Loucy (cell line): ENCODE results near the gene OR5J2.

Source experiments
- H2AFZ ChIP-seq: fragments of 200-600 bp; sonication (generic); 2 replicates; pipeline ENCODE4 v1.6.0; 2016; ENCODE audit warnings: antibody characterized with exemption, mild to moderate bottlenecking, low read length, moderate library complexity
- H3F3A ChIP-seq: fragments of 200-600 bp; 2 replicates; pipeline ENCODE4 v1.6.0; 2016; ENCODE audit warnings: antibody characterized with exemption, low read depth, mild to moderate bottlenecking
- H3K27me3 ChIP-seq: fragments of 200-600 bp; sonication (generic); 2 replicates; pipeline ENCODE4 v1.6.1; 2014; ENCODE audit warnings: low read length, mild to moderate bottlenecking; ENCODE audit not compliant: insufficient read depth, poor library complexity, severe bottlenecking
- H3K36me3 ChIP-seq: fragments of 200-600 bp; sonication (generic); 2 replicates; pipeline ENCODE4 v1.6.1; 2016; ENCODE audit warnings: low read length; ENCODE audit not compliant: insufficient read depth
- H3K4me1 ChIP-seq: fragments of 200-600 bp; sonication (generic); 2 replicates; pipeline ENCODE4 v1.5.1; 2014; ENCODE audit warnings: low read length, mild to moderate bottlenecking; ENCODE audit not compliant: insufficient read depth, poor library complexity, severe bottlenecking
- H3K4me2 ChIP-seq: fragments of 200-600 bp; sonication (generic); 2 replicates; pipeline ENCODE4 v1.6.0; 2014; ENCODE audit warnings: antibody characterized with exemption, low read length, low read depth, mild to moderate bottlenecking; ENCODE audit not compliant: poor library complexity, severe bottlenecking
- H3K4me3 ChIP-seq: fragments of 200-600 bp; sonication (generic); 2 replicates; pipeline ENCODE4 v1.5.1; 2014; ENCODE audit warnings: low read length, mild to moderate bottlenecking, mixed read lengths; ENCODE audit not compliant: poor library complexity, severe bottlenecking
- H3K79me2 ChIP-seq: fragments of 200-600 bp; sonication (generic); 2 replicates; pipeline ENCODE4 v1.6.1; 2014; ENCODE audit warnings: low read length; ENCODE audit not compliant: insufficient read depth
- H3K9ac ChIP-seq: fragments of 200-600 bp; sonication (generic); 2 replicates; pipeline ENCODE4 v1.6.0; 2014; ENCODE audit warnings: mild to moderate bottlenecking, low read depth, low read length, moderate library complexity; ENCODE audit not compliant: poor library complexity, severe bottlenecking
- H3K9me2 ChIP-seq: fragments of 200-600 bp; sonication (generic); replicated peaks from 2 replicates; pipeline ENCODE4 v1.6.1; 2016; ENCODE audit warnings: low read depth, low read length, mixed read lengths
- H3K9me3 ChIP-seq: fragments of 200-600 bp; sonication (generic); 2 replicates; pipeline ENCODE4 v1.6.1; 2014; ENCODE audit warnings: mild to moderate bottlenecking, antibody characterized with exemption, low read length, low read depth; ENCODE audit not compliant: insufficient read depth
- H4K20me1 ChIP-seq: fragments of 200-600 bp; sonication (generic); 2 replicates; pipeline ENCODE4 v1.6.0; 2014; ENCODE audit warnings: antibody characterized with exemption, low read length, mild to moderate bottlenecking; ENCODE audit not compliant: insufficient read depth, poor library complexity, severe bottlenecking
- EZH2phosphoT487 ChIP-seq: fragments of 200-600 bp; IDR thresholded peaks from 2 replicates; pipeline ENCODE4 v1.6.1; 2018; ENCODE audit warnings: antibody characterized with exemption, mild to moderate bottlenecking, moderate library complexity, borderline replicate concordance
- TF ChIP-seq, protein P1 (sequence below): fragments of 200-600 bp; sonication (generic); conservative IDR thresholded peaks from 2 replicates; pipeline ENCODE4 v1.5.1; 2014; ENCODE audit warnings: mild to moderate bottlenecking, antibody characterized with exemption, low read length

Gene OR5J2

DNA sequence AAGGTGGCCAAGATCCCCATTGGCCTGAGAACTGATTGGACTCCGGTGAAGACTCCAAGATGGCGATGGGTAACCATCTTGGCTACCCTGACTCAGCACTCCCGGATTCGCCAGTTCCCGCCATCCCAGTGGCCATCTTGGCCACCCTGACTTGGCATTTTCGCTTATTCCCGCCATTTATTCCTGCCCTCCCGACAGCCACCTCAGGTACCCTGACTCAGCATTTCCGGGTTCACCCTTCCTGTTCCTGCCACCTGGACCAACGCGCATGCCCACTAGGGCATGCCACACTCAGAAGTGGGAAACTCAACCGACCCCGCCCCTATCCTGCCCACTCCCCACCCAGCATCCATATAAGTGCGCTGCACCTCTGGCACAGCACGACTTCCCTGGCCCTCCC, 24.1 kb upstream of the OR5J2 start:
- Histone ChIP-seq H3K9me3 (no peaks in the 10 kb centered on the region), H3K36me3 (no peaks in the 10 kb centered on the region), H3F3A (no peaks in the 10 kb centered on the region), H3K4me3 (no peak overlapping the region), H4K20me1 (no peaks in the 10 kb centered on the region), H3K9ac (no peak overlapping the region), H3K27me3 (no peaks in the 10 kb centered on the region), H3K4me1 (no peaks in the 10 kb centered on the region), H3K79me2 (no peaks in the 10 kb centered on the region), H3K9me2 (no peaks in the 10 kb centered on the region), H2AFZ (no peak overlapping the region), H3K4me2 (no peak overlapping the region)
- TF ChIP-seq, protein P1, sequence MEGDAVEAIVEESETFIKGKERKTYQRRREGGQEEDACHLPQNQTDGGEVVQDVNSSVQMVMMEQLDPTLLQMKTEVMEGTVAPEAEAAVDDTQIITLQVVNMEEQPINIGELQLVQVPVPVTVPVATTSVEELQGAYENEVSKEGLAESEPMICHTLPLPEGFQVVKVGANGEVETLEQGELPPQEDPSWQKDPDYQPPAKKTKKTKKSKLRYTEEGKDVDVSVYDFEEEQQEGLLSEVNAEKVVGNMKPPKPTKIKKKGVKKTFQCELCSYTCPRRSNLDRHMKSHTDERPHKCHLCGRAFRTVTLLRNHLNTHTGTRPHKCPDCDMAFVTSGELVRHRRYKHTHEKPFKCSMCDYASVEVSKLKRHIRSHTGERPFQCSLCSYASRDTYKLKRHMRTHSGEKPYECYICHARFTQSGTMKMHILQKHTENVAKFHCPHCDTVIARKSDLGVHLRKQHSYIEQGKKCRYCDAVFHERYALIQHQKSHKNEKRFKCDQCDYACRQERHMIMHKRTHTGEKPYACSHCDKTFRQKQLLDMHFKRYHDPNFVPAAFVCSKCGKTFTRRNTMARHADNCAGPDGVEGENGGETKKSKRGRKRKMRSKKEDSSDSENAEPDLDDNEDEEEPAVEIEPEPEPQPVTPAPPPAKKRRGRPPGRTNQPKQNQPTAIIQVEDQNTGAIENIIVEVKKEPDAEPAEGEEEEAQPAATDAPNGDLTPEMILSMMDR = no peak
- TF ChIP-seq EZH2phosphoT487 = no peak

DNA sequence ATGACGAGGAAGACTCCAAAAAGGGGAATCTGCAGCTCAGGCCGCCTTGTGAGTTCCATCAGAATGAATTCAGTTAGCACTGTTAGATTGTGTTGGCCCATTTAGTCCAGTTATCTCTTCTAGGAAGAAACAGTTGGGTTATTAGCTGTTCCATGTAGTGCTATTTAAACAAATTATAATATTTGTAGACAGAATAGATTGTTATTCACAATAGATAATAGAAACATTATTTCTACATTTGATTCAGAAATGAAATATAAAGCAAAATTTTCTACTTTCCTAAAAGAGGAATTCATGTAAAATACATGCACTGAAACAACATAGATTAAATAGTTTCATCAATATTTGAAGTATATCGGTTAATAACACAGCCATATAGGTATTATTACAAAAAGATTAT, 16.2 kb upstream of the OR5J2 start, which contains the start of gene OR8K5:
Gene OR8K5 (minus strand): TSS at position 101 of the 400 bp plus-strand sequence. CDS start 0 bp downstream, at position 101.
- Histone ChIP-seq H4K20me1 (no peaks in the 10 kb centered on the region), H3K4me3 (no peak within 1 kb of the TSS), H2AFZ (no peak within 1 kb of the TSS), H3K9ac (no peak within 1 kb of the TSS), H3K4me1 (no peaks in the 10 kb centered on the region), H3K9me3 (no peaks in the 10 kb centered on the region), H3K27me3 (no peaks in the 10 kb centered on the region), H3K4me2 (no peak within 1 kb of the TSS), H3K36me3 (no peaks in the 10 kb centered on the region), H3K9me2 (no peaks in the 10 kb centered on the region), H3F3A (no peaks in the 10 kb centered on the region), H3K79me2 (no peaks in the 10 kb centered on the region)
- TF ChIP-seq, protein P1 = no peak
- no peak for TF ChIP-seq EZH2phosphoT487

DNA sequence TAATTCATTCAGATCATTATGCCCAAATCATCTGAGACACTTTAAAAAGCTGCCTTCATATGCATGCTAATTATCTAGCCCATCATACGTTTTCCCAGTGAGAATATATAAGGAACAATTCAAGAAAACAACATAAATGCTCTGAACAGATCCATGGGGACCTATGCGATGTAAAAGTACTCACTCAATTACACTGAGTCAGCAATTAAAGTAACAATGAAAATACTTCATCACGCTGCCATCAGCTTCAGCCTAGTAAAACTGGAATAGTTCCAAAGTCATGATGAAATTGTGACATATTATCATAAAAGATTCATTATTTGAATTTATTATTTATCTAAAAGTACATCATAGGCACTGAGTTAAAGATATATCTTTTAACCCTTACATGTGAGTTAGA, 12.6 kb upstream of the OR5J2 start:
- no peaks in the 10 kb centered on the region for H3K9me3 ChIP-seq
- no peaks in the 10 kb centered on the region for H3K36me3 ChIP-seq
- TF ChIP-seq, protein P1 = no peak
- no peak for TF ChIP-seq EZH2phosphoT487
- no peaks in the 10 kb centered on the region for H3F3A ChIP-seq
- H3K79me2 ChIP-seq = no peaks in the 10 kb centered on the region
- no peaks in the 10 kb centered on the region for H3K9me2 ChIP-seq
- H3K4me3 ChIP-seq = no peak overlapping the region
- no peaks in the 10 kb centered on the region for H3K27me3 ChIP-seq
- H3K4me1 ChIP-seq = no peaks in the 10 kb centered on the region
- no peak overlapping the region for H3K9ac ChIP-seq
- no peak overlapping the region for H2AFZ ChIP-seq
- no peaks in the 10 kb centered on the region for H4K20me1 ChIP-seq
- no peak overlapping the region for H3K4me2 ChIP-seq
